K562 (cell line): ENCODE data around the gene CTIF. TPM values are rescaled to one million over a fixed set of nuclear protein-coding genes. Genes with fewer than 3 reads are reported as not detected.

Experiments
- COPS2 ChIP-seq: fragments of 450-650 bp; conservative IDR thresholded peaks from 2 replicates; pipeline ENCODE4 v1.6.1; 2016; ENCODE audit warnings: mild to moderate bottlenecking, moderate library complexity
- CREBBP ChIP-seq: IDR thresholded peaks from one replicate; pipeline ENCODE4 v1.6.1; 2012; ENCODE audit warnings: low read depth, mild to moderate bottlenecking, control low read depth, inconsistent platforms, low read length
- ELK1 ChIP-seq: sonication (generic); formaldehyde crosslinking; IDR thresholded peaks from 2 replicates; pipeline ENCODE4 v1.8.1; 2022; ENCODE audit warnings: missing genetic modification reagents
- EWSR1 ChIP-seq: fragments of 450-650 bp; IDR thresholded peaks from 2 replicates; pipeline ENCODE4 v1.6.1; 2018; ENCODE audit warnings: borderline replicate concordance, mild to moderate bottlenecking, low read depth, moderate library complexity; ENCODE audit not compliant: partially characterized antibody
- FOXM1 ChIP-seq, 2 experiments: fragments of 450-650 bp in 1 of 2; sonication (generic) in 1 of 2; formaldehyde crosslinking in 1 of 2; IDR thresholded peaks; 2 replicates each; pipeline versions ENCODE4 v1.6.1 to v1.9.0; 2017 to 2022; ENCODE audit warnings: low read depth in 2 of 2, mild to moderate bottlenecking in 2 of 2, missing genetic modification reagents in 1 of 2, moderate library complexity in 1 of 2
- GTF2E2 ChIP-seq: fragments of 200-800 bp; sonication (Bioruptor generic); IDR thresholded peaks from 2 replicates; pipeline ENCODE4 v1.6.1; 2016; ENCODE audit warnings: missing genetic modification characterization, missing compliant biosample characterization
- HIVEP1 ChIP-seq: fragments of 250-450 bp; sonication (Bioruptor Pico); IDR thresholded peaks from 2 replicates; pipeline ENCODE4 v1.4.0; 2020; ENCODE audit warnings: mild to moderate bottlenecking
- KDM1A ChIP-seq, 2 experiments: fragments of 450-650 bp; IDR thresholded peaks; 2 replicates each; pipeline ENCODE4 v1.6.1; 2016; ENCODE audit warnings: mild to moderate bottlenecking in 2 of 2
- MECOM ChIP-seq: fragments of 250-450 bp; sonication (Bioruptor Pico); IDR thresholded peaks from 2 replicates; pipeline ENCODE4 v1.8.0; 2022; ENCODE audit warnings: inconsistent platforms
- MTF1 ChIP-seq: fragments of 250-450 bp; sonication (Bioruptor Pico); IDR thresholded peaks from 2 replicates; pipeline ENCODE4 v1.9.0; 2021; ENCODE audit warnings: moderate library complexity, mild to moderate bottlenecking, inconsistent platforms, borderline replicate concordance
- NFATC3 ChIP-seq: fragments of 450-650 bp; IDR thresholded peaks from 2 replicates; pipeline ENCODE4 v1.6.1; 2017; ENCODE audit warnings: mild to moderate bottlenecking
- NFYB ChIP-seq: IDR thresholded peaks from 2 replicates; pipeline ENCODE4 v1.6.1; 2011; ENCODE audit warnings: mild to moderate bottlenecking, moderate library complexity; ENCODE audit not compliant: insufficient read length; ENCODE audit errors: extremely low read depth
- NKRF ChIP-seq: fragments of 450-650 bp; IDR thresholded peaks from 2 replicates; pipeline ENCODE4 v1.6.1; 2016; ENCODE audit warnings: borderline replicate concordance
- NR4A1 ChIP-seq, 2 experiments: fragments of 250-450 bp in 1 of 2; fragments of 450-650 bp in 1 of 2; sonication (Bioruptor Pico) in 1 of 2; IDR thresholded peaks; 2 replicates each; pipeline versions ENCODE4 v1.4.0 to v1.6.1; 2016 to 2020; ENCODE audit warnings: mild to moderate bottlenecking in 2 of 2, missing compliant biosample characterization in 1 of 2, missing genetic modification characterization in 1 of 2, moderate library complexity in 1 of 2
- POLR3G ChIP-seq: IDR thresholded peaks from 2 replicates; pipeline ENCODE4 v1.6.1; 2011; ENCODE audit not compliant: insufficient read length, insufficient replicate concordance; ENCODE audit errors: extremely low read depth
- PYGO2 ChIP-seq: fragments of 450-650 bp; IDR thresholded peaks from 2 replicates; pipeline ENCODE4 v1.6.1; 2016; ENCODE audit warnings: mild to moderate bottlenecking, missing genetic modification characterization, moderate library complexity, missing compliant biosample characterization
- RB1 ChIP-seq: fragments of 450-650 bp; IDR thresholded peaks from 2 replicates; pipeline ENCODE4 v1.6.1; 2017; ENCODE audit warnings: low read depth, mild to moderate bottlenecking
- SIX5 ChIP-seq, 2 experiments: IDR thresholded peaks; 2 replicates each; pipeline ENCODE4 v1.6.1; 2011; ENCODE audit warnings: low read length in 2 of 2, borderline replicate concordance in 1 of 2, low read depth in 1 of 2, mild to moderate bottlenecking in 1 of 2, moderate library complexity in 1 of 2; ENCODE audit not compliant: insufficient read depth in 1 of 2
- TCF3 ChIP-seq: sonication (generic); formaldehyde crosslinking; IDR thresholded peaks from 2 replicates; pipeline ENCODE4 v1.4.0; 2020; ENCODE audit warnings: mild to moderate bottlenecking, missing genetic modification reagents
- ZFP30 ChIP-seq: fragments of 250-450 bp; sonication (Bioruptor Pico); IDR thresholded peaks from 2 replicates; pipeline ENCODE4 v1.8.0; 2022; ENCODE audit warnings: moderate library complexity, mild to moderate bottlenecking, inconsistent platforms, borderline replicate concordance
- ZFP36 ChIP-seq: fragments of 150-350 bp; IDR thresholded peaks from 2 replicates; pipeline ENCODE4 v1.6.1; 2018; ENCODE audit warnings: low read length, low read depth; ENCODE audit not compliant: partially characterized antibody
- ZKSCAN1 ChIP-seq: fragments of 150-350 bp; IDR thresholded peaks from 2 replicates; pipeline ENCODE4 v1.6.1; 2016; ENCODE audit warnings: low read depth, low read length
- ZNF12 ChIP-seq: sonication (generic); formaldehyde crosslinking; IDR thresholded peaks from 2 replicates; pipeline ENCODE4 v1.4.0; 2020; ENCODE audit warnings: mild to moderate bottlenecking, missing genetic modification reagents
- ZNF431 ChIP-seq: sonication (generic); formaldehyde crosslinking; IDR thresholded peaks from 2 replicates; pipeline ENCODE4 v1.8.0; 2022; ENCODE audit warnings: mild to moderate bottlenecking, missing genetic modification reagents
- ZNF445 ChIP-seq: fragments of 250-450 bp; sonication (Bioruptor Pico); IDR thresholded peaks from 2 replicates; pipeline ENCODE4 v1.4.0; 2020; ENCODE audit warnings: low read depth, mild to moderate bottlenecking, moderate library complexity
- ZNF668 ChIP-seq: fragments of 250-450 bp; sonication (Bioruptor Pico); IDR thresholded peaks from 2 replicates; pipeline ENCODE4 v1.8.0; 2022; ENCODE audit warnings: mild to moderate bottlenecking, inconsistent platforms
- ZNF830 ChIP-seq: fragments of 250-450 bp; sonication (Bioruptor Pico); IDR thresholded peaks from 2 replicates; pipeline ENCODE4 v1.5.0; 2021; ENCODE audit warnings: mild to moderate bottlenecking
- polyA plus RNA-seq, 8 experiments: library from polyadenylated mRNA; depleted of rRNA in 4 of 8; stranded (reverse) in 5 of 8; unstranded in 3 of 8; fragments of >200 nt; fragmentation: Nextera tagmentation in 2 of 8; fragmentation: Illumina TruSeq in 1 of 8; extraction: Ambion mirVana in 2 of 8; extraction: Trizol in 1 of 8; gene quantifications; 2 replicates each; pipeline versions ENCODE4 v1.2.1 to v1.2.3, GENCODE V29; 2011 to 2014; ENCODE audit warnings: inconsistent platforms in 1 of 8, missing spikeins in 1 of 8
- total RNA-seq, 7 experiments: library from RNA; depleted of rRNA in 6 of 7; stranded (reverse); fragments of >200 nt in 6 of 7; fragmentation: Illumina TruSeq in 2 of 7; extraction: Trizol in 2 of 7; gene quantifications; 2 replicates each; pipeline versions ENCODE4 v1.2.1 to v1.2.3, GENCODE V29; 2011 to 2021; ENCODE audit warnings: low replicate concordance in 1 of 7

Gene CTIF
- total and polyA plus RNA-seq, 9 of the 15 experiments (the other 6 are each of a cell fraction or from before 2014, with no cell fraction given), result 0.17 to 11.5 (median 2.2) TPM

GRCh38 chr18:48781163-48781987, 242.5 kb downstream of the CTIF start (continued):
- no peak for TF ChIP-seq ELK1 (CRISPR knock-in tag)
- TF ChIP-seq ZNF12 (CRISPR knock-in tag), result no peak
- TF ChIP-seq ZNF431 (CRISPR knock-in tag), result no peak
- TF ChIP-seq ZNF830 (CRISPR knock-in tag), result no peak
- TF ChIP-seq NKRF, result no peak
- no peak for TF ChIP-seq GTF2E2 (tag)
- TF ChIP-seq NFATC3, result no peak
- no peak for TF ChIP-seq EWSR1
- no peak for TF ChIP-seq COPS2
- no peak for TF ChIP-seq RB1
- TF ChIP-seq MTF1 (CRISPR knock-in tag), result no peak
- no peak for TF ChIP-seq MECOM
- TF ChIP-seq PYGO2, result no peak
- TF ChIP-seq HIVEP1 (CRISPR knock-in tag), result no peak
- TF ChIP-seq ZKSCAN1, result no peak
- TF ChIP-seq CREBBP, result no peak
- TF ChIP-seq NR4A1 (CRISPR knock-in tag; IDR thresholded peaks at IDR 0.05), result no peak
- peak; percentile 75 for TF ChIP-seq NR4A1 (tag; IDR thresholded peaks at IDR 0.05)
- no peak for TF ChIP-seq ZNF445
- TF ChIP-seq TCF3 (CRISPR knock-in tag), result peak; percentile 97
- no peak for TF ChIP-seq ZFP30 (CRISPR knock-in tag)
- no peak for TF ChIP-seq ZNF668
- peak; percentile 99 for TF ChIP-seq KDM1A (IDR thresholded peaks at IDR 0.05)
- TF ChIP-seq SIX5 (IDR thresholded peaks at IDR 0.05; ENCODE audit: borderline replicate concordance in 1 of 2, insufficient read depth in 1 of 2, low read depth in 1 of 2, low read length in 2 of 2), result no peak
- peak; percentile 91 for TF ChIP-seq ZFP36
- TF ChIP-seq POLR3G, result no peak
- TF ChIP-seq NFYB, result no peak
- TF ChIP-seq FOXM1 (IDR thresholded peaks at IDR 0.05; ENCODE audit: low read depth), result peak; percentile 89
- TF ChIP-seq FOXM1 (CRISPR knock-in tag; IDR thresholded peaks at IDR 0.05; ENCODE audit: low read depth), result no peak
